ENCODE results near the gene AGTRAP.

The AGTRAP gene

DNA sequence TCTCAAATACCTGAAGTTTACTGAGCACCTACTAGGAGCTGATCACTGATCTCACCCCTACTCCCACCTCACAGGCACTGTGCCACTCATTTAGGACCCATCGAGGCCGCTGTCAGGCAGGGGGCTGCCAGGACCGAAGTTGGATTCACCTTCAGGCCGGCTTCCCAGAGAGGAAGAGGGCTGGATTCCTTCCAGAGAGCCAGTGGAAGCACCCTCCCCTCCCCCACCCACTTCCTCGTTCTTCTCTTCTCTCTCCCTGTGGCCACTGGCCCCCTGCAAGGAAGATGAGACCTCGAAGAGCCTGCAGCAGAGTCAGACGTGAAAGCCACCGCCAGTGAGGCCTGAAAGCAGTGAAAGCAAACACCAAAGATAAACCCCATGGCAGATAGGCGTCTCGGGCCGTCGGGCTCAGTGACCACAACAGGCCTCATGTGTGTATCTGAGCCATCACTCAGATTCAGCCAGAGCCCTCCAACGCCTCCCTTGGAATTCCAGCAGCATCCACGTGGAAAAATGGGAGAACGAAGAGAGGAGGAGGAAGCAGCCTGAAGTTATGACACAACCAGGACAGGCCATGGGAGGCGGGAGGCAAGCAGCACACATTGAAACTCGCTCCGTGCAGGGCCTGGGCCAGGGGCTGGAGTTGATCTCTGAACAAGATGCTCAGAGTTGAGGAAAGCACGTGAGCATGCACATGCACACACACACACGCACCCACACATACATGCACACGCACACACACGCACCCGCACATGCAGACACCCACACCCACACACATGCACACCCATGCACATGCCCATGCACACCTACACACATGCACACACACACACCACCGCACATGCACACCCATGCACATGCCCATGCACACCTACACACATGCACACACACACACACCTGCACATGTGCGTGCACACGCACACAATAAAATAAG lies 6.2 kb upstream of the AGTRAP start:
- Histone ChIP-seq H3K4me3 (ENCODE audit: low read length) (peak overlapping the region; percentile 12), H3K4me1 (ENCODE audit: control insufficient read depth, insufficient read depth, low read length) (peaks cover 12% of the 10 kb centered on the region), H3K27ac (ENCODE audit: low read depth, low read length) (no peak overlapping the region), H3K36me3 (ENCODE audit: control insufficient read depth, insufficient read depth, low read length) (no peaks in the 10 kb centered on the region), H3K27me3 (ENCODE audit: control insufficient read depth, insufficient read depth, low read length) (no peaks in the 10 kb centered on the region), H3K9ac (ENCODE audit: low read length) (no peak overlapping the region)

DNA sequence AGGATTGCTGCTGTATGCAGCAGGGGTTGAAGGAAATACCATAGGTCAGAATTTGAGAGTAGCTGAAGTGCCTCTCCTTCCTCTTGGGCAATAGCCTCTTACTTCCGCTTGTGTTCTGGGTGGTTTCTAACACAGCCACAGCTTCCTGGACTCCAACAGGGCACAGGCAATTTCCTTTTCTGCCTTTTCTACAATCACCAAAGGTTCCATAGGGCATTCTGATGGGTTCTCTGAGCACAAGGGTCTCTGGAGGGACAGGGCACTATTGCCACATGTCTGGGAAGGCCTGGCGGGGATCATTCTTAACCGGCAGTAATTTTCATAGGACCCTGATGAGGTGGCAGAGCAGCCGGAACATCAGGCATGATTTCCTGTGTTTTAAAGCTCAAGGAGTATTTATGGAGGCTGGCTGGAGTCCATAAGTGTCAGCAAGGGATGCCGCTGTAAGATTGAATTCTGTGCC lies 5.5 kb upstream of the AGTRAP start:
- Histone ChIP-seq H3K4me1 (ENCODE audit: control insufficient read depth, insufficient read depth, low read length) (peaks cover 12% of the 10 kb centered on the region), H3K9ac (ENCODE audit: low read length) (no peak overlapping the region), H3K27ac (ENCODE audit: low read depth, low read length) (no peak overlapping the region), H3K27me3 (ENCODE audit: control insufficient read depth, insufficient read depth, low read length) (no peaks in the 10 kb centered on the region), H3K4me3 (ENCODE audit: low read length) (peak overlapping the region; percentile 12), H3K36me3 (ENCODE audit: control insufficient read depth, insufficient read depth, low read length) (no peaks in the 10 kb centered on the region)

DNA sequence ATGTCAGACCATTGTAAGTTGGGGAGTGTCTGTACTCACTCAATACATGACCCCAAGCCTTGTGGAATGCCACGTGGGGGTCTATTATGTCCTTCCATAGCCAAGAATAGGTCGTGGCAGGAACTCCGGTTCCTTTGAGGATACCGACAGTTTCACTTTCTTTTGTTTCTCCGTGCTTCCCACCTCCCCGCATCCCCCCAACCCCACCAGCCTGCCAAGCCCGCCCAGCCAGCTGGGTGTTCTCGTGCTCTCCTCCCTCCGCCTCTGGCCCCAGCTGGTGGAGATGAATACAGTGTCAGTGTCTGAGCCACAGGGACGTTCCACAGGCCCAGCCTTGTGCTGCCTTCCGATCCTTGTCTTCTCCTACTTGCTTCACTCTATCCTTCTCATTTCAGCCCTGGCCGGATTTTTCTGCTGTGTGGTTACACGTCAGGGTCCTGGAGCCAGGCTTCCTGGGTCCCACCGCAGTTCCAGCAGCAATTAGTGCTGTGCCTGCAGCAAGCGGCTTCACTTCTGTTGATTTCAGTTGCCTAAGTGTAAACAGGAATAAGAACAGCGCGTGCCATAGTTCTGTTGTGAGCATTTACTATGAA lies 4.1 kb upstream of the AGTRAP start:
- H3K27me3 ChIP-seq (ENCODE audit: control insufficient read depth, insufficient read depth, low read length): no peaks in the 10 kb centered on the region
- peak overlapping the region; percentile 76 for H3K27ac ChIP-seq (ENCODE audit: low read depth, low read length)
- peaks cover 15% of the 10 kb centered on the region for H3K4me1 ChIP-seq (ENCODE audit: control insufficient read depth, insufficient read depth, low read length)
- H3K36me3 ChIP-seq (ENCODE audit: control insufficient read depth, insufficient read depth, low read length): no peaks in the 10 kb centered on the region
- H3K9ac ChIP-seq (ENCODE audit: low read length): no peak overlapping the region
- peak overlapping the region; percentile 64 for H3K4me3 ChIP-seq (ENCODE audit: low read length)

DNA sequence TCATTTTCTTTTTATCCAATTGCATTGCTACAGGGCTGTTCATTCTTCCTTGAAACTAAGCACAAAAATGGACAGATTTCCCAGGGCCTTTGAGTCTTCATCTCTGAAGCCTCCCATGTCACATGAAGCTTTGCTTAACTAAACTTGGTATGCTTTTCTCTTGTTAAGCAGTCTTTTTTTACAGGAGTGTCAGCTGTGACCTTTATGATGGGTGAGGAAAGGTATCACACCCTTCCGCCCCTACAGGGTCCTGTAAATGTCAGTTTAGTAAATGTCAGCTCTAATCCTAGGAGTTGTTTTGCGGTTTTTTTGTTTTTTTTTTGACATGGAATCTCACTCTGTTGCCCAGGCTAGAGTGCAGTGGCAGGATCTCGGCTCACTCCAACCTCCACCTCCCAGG lies 2.6 kb upstream of the AGTRAP start:
- no peaks in the 10 kb centered on the region for H3K36me3 ChIP-seq (ENCODE audit: control insufficient read depth, insufficient read depth, low read length)
- H3K9ac ChIP-seq (ENCODE audit: low read length): no peak overlapping the region
- H3K27me3 ChIP-seq (ENCODE audit: control insufficient read depth, insufficient read depth, low read length): no peaks in the 10 kb centered on the region
- H3K4me3 ChIP-seq (ENCODE audit: low read length): no peak overlapping the region
- no peak overlapping the region for H3K27ac ChIP-seq (ENCODE audit: low read depth, low read length)
- peaks cover 15% of the 10 kb centered on the region for H3K4me1 ChIP-seq (ENCODE audit: control insufficient read depth, insufficient read depth, low read length)

DNA sequence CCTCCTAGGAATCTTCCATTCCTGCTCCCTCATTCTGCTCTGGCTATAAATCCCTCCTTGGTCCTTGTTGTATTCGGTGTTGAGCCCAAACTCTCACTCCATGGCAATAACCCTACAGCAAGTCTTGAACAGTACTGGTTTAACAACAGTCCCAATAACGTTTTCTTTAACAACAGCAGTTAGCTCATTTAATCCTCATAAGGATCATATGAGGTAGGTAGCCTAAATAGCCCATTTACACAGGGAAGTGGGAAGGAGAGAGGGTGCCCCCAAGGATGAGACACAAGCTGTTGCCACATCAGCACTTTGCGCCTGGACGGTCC lies 444 bp upstream of the AGTRAP start:
- Histone ChIP-seq H3K27ac (ENCODE audit: low read depth, low read length) (peak overlapping the region; percentile 58), H3K4me3 (ENCODE audit: low read length) (peak overlapping the region; percentile 100), H3K9ac (ENCODE audit: low read length) (no peak overlapping the region), H3K36me3 (ENCODE audit: control insufficient read depth, insufficient read depth, low read length) (no peaks in the 10 kb centered on the region), H3K27me3 (ENCODE audit: control insufficient read depth, insufficient read depth, low read length) (no peaks in the 10 kb centered on the region), H3K4me1 (ENCODE audit: control insufficient read depth, insufficient read depth, low read length) (peaks cover 15% of the 10 kb centered on the region)

DNA sequence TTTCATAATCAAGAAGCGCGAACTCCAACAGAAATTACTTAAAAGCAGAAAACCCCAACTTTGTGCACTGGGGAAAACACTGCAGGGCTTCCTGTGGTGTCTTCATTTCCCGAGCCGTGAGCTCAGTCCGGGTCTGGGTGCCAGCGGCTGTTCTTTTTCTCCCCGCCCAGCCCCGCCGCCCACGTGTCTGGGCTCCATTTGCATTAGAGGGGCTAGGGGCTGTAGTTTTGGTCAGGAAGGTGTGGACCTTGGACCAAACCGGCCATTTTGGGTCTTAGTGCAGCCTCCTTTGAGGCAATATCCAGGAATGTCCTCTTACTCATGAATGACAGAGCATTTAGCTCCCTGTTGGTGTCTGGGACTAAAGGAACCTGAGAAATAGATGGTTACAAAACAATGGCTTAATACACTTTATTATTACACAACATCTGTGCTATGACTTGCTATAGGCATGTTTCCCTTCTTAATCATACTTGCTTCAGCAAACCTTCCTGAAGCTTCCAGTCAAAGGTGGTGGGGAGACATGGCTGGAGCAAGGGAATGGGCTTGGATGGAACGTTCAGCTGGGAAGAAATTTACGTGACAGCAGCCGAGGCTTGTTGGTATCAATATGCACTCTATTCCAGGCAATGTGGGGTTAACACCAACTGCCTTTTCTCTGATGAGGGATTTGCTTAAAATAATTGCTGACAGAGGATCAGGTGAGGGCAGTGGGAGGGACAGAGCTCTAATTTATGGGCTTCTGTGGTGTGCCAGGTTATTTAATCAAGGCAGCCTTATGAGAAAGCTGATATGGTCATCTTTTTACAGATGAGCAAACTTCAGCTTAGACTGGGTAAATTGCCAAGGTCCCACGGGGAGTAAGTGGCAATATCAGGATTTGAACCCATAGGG lies 1.1 kb downstream of the AGTRAP start:
- Histone ChIP-seq H3K36me3 (ENCODE audit: control insufficient read depth, insufficient read depth, low read length) (no peaks in the 10 kb centered on the region), H3K9ac (ENCODE audit: low read length) (no peak overlapping the region), H3K27me3 (ENCODE audit: control insufficient read depth, insufficient read depth, low read length) (no peaks in the 10 kb centered on the region), H3K4me3 (ENCODE audit: low read length) (peak overlapping the region; percentile 100), H3K27ac (ENCODE audit: low read depth, low read length) (no peak overlapping the region), H3K4me1 (ENCODE audit: control insufficient read depth, insufficient read depth, low read length) (peaks cover 10% of the 10 kb centered on the region)

DNA sequence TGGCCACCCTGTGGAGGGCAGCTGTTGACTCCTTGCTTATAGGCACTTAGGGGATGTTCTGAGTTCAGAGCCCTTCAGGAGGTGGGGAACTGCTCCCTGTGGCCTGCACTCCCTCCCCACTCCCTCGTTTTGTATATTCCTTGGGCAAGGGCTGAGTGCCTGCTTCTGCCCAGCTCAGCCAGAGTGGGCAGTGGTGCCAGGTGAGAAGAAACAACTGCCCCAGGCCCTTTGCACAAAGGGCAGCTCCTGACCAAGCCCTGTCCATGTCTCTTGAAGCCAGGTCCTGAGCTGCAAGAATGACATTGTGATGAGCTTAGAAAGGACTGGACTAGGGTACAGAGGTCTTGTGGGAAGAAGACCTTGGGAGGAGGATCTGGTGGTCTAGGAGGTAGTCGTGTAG lies 2.2 kb downstream of the AGTRAP start:
- H3K4me3 ChIP-seq (ENCODE audit: low read length): no peak overlapping the region
- no peaks in the 10 kb centered on the region for H3K36me3 ChIP-seq (ENCODE audit: control insufficient read depth, insufficient read depth, low read length)
- H3K27ac ChIP-seq (ENCODE audit: low read depth, low read length): no peak overlapping the region
- H3K9ac ChIP-seq (ENCODE audit: low read length): no peak overlapping the region
- H3K4me1 ChIP-seq (ENCODE audit: control insufficient read depth, insufficient read depth, low read length): peaks cover 3% of the 10 kb centered on the region
- no peaks in the 10 kb centered on the region for H3K27me3 ChIP-seq (ENCODE audit: control insufficient read depth, insufficient read depth, low read length)

DNA sequence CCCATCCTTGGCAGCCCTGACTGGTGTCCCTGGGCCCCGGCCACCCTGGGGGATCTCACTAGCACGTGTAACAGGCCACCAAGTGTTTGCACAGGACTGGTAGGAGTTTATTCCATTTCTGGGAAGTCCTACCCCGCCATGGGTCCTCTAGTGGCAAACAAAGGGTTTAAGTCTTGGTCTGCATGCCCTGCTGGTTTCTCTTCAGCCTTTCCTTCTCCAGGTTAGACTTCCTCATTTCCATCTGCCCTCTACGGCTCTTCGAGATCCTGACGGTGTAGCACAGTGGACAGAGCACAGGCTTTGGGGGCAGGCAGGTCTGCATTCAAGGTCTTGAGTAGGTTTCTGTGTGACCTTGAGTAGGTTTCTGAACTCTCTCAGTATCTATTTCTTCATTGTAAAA lies 2.8 kb downstream of the AGTRAP start:
- Histone ChIP-seq H3K36me3 (ENCODE audit: control insufficient read depth, insufficient read depth, low read length) (no peaks in the 10 kb centered on the region), H3K4me1 (ENCODE audit: control insufficient read depth, insufficient read depth, low read length) (peaks cover 3% of the 10 kb centered on the region), H3K9ac (ENCODE audit: low read length) (no peak overlapping the region), H3K27me3 (ENCODE audit: control insufficient read depth, insufficient read depth, low read length) (no peaks in the 10 kb centered on the region), H3K27ac (ENCODE audit: low read depth, low read length) (no peak overlapping the region), H3K4me3 (ENCODE audit: low read length) (no peak overlapping the region)

DNA sequence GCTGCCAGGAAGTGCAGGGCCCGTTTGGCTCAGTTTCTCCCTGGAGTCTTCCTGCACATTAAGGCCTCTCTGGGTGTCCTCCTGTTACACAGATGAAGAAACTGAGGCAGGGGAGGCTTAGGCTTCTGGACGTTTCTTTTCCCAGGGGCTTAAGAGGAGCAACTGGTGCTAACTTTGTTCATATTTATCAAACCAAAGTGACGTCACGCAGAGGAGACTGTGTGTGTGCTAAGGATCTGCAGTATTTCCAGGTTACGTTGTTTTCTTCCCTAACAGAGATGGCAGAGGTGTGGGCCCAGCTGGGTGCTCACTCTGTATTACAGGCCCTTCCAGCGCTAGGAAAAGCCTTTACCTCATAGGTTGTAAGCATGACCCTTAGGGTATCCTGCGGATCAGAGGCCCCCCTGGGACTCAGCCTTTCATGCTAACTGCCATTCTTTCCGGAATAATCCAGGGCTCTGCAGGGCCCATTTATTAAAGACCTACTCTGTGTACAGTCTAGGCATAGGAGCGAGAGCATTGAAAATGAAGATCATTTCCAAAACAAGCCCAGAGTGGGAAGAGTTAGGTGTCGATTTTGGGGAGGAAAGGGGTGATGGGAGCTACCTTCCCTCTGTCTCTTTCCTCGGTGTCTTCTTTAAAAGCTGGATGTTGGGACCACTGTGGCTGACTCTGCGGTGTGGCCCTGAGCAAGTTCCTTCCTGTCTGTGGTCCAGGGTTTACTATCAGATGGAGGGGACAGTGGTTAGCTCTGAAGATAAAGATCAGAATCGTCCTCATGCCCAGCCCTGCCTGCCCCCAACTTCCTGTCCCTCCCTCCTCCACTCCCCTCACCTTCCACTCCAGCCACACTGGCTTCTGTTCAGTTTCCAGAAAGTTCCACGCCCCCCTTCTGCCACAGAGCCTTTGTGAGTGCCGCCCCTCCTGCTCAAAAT lies 4.6 kb downstream of the AGTRAP start:
- no peak overlapping the region for H3K27ac ChIP-seq (ENCODE audit: low read depth, low read length)
- no peaks in the 10 kb centered on the region for H3K27me3 ChIP-seq (ENCODE audit: control insufficient read depth, insufficient read depth, low read length)
- no peaks in the 10 kb centered on the region for H3K36me3 ChIP-seq (ENCODE audit: control insufficient read depth, insufficient read depth, low read length)
- peaks cover 3% of the 10 kb centered on the region for H3K4me1 ChIP-seq (ENCODE audit: control insufficient read depth, insufficient read depth, low read length)
- no peak overlapping the region for H3K9ac ChIP-seq (ENCODE audit: low read length)
- H3K4me3 ChIP-seq (ENCODE audit: low read length): no peak overlapping the region

DNA sequence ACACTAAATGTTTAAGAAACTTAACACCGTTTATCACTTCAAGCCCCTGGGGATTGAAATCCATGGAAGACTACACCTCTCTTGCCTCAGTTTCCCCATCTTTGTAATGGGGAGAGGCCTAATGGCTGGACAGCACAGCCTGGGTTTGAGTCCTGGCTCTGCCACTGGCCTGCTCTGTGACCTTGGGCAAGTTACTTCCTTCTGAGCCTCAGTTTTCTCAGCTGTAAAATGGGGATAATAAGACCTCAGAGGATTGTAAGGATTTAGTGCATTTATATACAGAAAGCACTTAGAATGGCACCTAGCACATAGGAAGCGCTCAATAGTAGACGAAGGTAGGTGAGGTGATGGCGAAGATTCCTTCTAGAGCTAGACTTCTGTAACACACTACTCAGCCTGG lies 5.5 kb downstream of the AGTRAP start:
- H3K36me3 ChIP-seq (ENCODE audit: control insufficient read depth, insufficient read depth, low read length): peaks cover 5% of the 10 kb centered on the region
- no peaks in the 10 kb centered on the region for H3K27me3 ChIP-seq (ENCODE audit: control insufficient read depth, insufficient read depth, low read length)
- no peak overlapping the region for H3K4me3 ChIP-seq (ENCODE audit: low read length)
- no peak overlapping the region for H3K9ac ChIP-seq (ENCODE audit: low read length)
- no peaks in the 10 kb centered on the region for H3K4me1 ChIP-seq (ENCODE audit: control insufficient read depth, insufficient read depth, low read length)
- H3K27ac ChIP-seq (ENCODE audit: low read depth, low read length): no peak overlapping the region

DNA sequence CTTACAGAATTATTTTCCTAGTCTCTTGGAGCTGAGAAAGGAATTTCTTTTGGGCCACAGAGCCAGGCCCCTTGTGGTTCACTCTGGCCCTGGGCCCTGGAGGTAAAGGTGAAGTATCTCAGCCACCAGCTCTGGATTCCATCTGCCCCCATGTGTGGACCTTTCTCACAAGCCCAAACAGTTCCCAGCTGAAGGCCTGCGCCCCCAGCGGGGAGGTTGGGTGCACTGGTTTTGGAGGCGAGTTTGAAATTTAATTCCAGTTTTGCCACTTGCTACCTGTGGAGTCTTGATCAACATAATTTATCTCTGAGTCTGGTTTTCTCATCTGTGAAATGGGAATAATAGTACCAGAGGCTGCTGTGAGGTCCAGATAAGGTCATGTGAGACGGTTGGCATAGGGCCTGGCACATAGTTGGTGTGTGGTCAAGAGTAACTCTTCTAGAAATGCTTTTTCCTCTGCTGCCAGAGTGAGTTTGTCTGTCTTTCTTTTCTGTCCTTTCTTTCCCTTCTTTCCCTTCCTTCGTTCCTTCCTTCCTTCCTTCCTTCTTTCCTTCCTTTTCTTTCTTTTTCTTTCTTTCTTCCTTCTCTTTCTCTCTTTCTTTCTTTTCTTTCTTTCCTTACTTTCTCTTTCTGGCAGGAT lies 6.1 kb downstream of the AGTRAP start:
- Histone ChIP-seq H3K36me3 (ENCODE audit: control insufficient read depth, insufficient read depth, low read length) (peaks cover 5% of the 10 kb centered on the region), H3K27ac (ENCODE audit: low read depth, low read length) (no peak overlapping the region), H3K4me1 (ENCODE audit: control insufficient read depth, insufficient read depth, low read length) (no peaks in the 10 kb centered on the region), H3K4me3 (ENCODE audit: low read length) (no peak overlapping the region), H3K27me3 (ENCODE audit: control insufficient read depth, insufficient read depth, low read length) (no peaks in the 10 kb centered on the region), H3K9ac (ENCODE audit: low read length) (no peak overlapping the region)

All from rectal smooth muscle tissue (tissue), 1 donor.